ENCODE results near the gene DNAAF3. TPM values are rescaled to one million over a fixed set of nuclear protein-coding genes. Genes with fewer than 3 reads are reported as not detected.

Gene DNAAF3
- total RNA-seq, 2 experiments from 2014 or later: not detected

DNA sequence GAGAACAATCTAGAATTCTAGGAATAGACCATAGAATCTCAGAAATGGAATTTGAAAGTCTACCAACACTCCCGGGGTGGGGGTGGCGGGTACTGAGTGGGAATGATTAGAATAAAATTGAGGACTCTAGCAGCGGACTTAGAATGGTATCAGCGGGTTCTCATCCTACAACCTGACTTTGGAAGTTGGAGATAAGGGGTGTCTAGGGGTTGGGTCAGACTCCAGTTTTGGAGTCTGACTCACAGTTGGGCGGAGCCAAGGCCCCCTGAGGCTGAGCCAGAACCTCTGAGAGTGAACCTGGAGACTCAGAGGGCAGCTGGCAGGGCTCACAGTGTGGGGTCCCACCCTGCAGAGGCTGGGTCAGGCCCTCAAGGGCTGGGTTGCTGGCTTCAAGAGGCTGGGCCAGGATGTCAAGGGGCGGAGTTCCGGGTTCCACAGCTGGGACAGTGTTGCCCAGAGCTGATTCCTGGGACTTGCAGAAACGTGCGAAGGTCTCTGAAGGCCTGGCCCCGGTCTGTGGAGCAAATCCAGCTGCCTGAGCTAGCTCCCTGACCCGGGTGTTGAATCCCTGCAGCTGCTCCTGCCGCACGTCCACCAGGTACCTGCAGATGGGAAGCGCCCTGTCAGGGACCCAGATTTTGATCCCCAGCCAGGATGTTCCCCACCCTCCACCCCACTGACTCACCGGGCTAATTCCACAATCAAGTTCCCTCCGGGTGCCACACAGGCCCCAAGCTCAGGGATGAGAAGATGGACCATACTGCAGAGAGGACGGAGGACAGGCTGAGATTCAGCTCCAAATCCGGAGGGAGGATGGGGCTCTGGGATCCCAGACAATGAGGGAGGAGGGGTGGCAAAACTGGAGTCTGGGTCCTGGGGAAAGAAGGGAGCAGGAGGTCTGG lies 7.3 kb downstream of the DNAAF3 start:
- Mint-ChIP-seq H3K36me3 (ENCODE audit: low read depth) (no peaks in the 10 kb centered on the region), H3K27me3 (peaks cover 64% of the 10 kb centered on the region), H3K4me1 (ENCODE audit: low read depth) (peaks cover 17% of the 10 kb centered on the region), H3K27ac (no peak overlapping the region), H3K4me3 (no peak overlapping the region), H3K9me3 (no peaks in the 10 kb centered on the region)
- H3K9me3 ChIP-seq (ENCODE audit: control insufficient read depth in 1 of 2, insufficient read depth in 1 of 2, low read length in 2 of 2): peaks cover 0 to 37% of the 10 kb centered on the region in 2 experiments
- no peaks in the 10 kb centered on the region for H3K36me3 ChIP-seq (ENCODE audit: insufficient read depth, low read length)
- ChIA-PET CTCF (interaction anchor here (1.9 kb wide), 1 partner anchor 18 kb away, joined by 16 read pairs; no protein-coding TSS in a partner anchor), POLR2A (interaction anchor here (0.6 to 1.2 kb wide), 3 partner anchors 8 to 143 kb away, joined by 3 read pairs; no protein-coding TSS in a partner anchor)
- no peak overlapping the region for H3K4me3 ChIP-seq (ENCODE audit: low read length)
- intact Hi-C loops (cut with DNase I, micrococcal nuclease): no loop called here
- TF ChIP-seq, protein P1, sequence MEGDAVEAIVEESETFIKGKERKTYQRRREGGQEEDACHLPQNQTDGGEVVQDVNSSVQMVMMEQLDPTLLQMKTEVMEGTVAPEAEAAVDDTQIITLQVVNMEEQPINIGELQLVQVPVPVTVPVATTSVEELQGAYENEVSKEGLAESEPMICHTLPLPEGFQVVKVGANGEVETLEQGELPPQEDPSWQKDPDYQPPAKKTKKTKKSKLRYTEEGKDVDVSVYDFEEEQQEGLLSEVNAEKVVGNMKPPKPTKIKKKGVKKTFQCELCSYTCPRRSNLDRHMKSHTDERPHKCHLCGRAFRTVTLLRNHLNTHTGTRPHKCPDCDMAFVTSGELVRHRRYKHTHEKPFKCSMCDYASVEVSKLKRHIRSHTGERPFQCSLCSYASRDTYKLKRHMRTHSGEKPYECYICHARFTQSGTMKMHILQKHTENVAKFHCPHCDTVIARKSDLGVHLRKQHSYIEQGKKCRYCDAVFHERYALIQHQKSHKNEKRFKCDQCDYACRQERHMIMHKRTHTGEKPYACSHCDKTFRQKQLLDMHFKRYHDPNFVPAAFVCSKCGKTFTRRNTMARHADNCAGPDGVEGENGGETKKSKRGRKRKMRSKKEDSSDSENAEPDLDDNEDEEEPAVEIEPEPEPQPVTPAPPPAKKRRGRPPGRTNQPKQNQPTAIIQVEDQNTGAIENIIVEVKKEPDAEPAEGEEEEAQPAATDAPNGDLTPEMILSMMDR (IDR thresholded peaks at IDR 0.05): no peak
- H3K4me1 ChIP-seq (ENCODE audit: insufficient read depth, low read length): peaks cover 22% of the 10 kb centered on the region
- ATAC-seq (ENCODE audit: poor library complexity): no peak
- DNase-seq: no peak
- no peak overlapping the region for H3K27ac ChIP-seq (ENCODE audit: low read depth in 1 of 2, low read length in 2 of 2)
- peaks cover 59 to 66% of the 10 kb centered on the region in 2 experiments for H3K27me3 ChIP-seq (ENCODE audit: control insufficient read depth in 1 of 2, insufficient read depth in 2 of 2, low read length in 2 of 2)

DNA sequence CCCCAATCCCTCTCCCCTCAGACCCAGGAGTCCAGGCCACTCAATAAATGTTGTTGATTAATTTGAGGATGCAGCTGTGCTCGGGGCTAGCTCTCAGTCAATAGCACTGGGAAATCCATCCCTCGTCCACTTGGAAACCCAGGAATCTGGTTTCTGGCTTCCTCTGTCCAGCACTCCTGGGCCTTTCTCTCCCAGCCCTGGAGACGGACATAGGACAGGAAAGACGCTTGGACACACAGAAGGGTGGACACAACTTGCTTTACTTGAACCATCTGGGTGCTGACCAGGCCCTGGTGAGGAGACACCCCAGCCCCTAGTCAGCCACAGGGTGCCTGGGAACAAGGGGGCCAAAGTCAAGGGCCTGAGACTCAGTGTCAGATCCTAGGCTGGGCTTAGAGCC lies 8.0 kb downstream of the DNAAF3 start:
- Histone ChIP-seq H3K9me3 (ENCODE audit: control insufficient read depth in 1 of 2, insufficient read depth in 1 of 2, low read length in 2 of 2) (peaks cover 0 to 41% of the 10 kb centered on the region in 2 experiments), H3K27me3 (ENCODE audit: control insufficient read depth in 1 of 2, insufficient read depth in 2 of 2, low read length in 2 of 2) (peaks cover 54 to 59% of the 10 kb centered on the region in 2 experiments), H3K4me1 (ENCODE audit: insufficient read depth, low read length) (peaks cover 28% of the 10 kb centered on the region), H3K27ac (ENCODE audit: low read depth in 1 of 2, low read length in 2 of 2) (no peak overlapping the region), H3K36me3 (ENCODE audit: insufficient read depth, low read length) (no peaks in the 10 kb centered on the region), H3K4me3 (ENCODE audit: low read length) (no peak overlapping the region)
- intact Hi-C loops (cut with DNase I, micrococcal nuclease): no loop called here
- ATAC-seq (ENCODE audit: poor library complexity) (no peak), DNase-seq (no peak)
- TF ChIP-seq, protein P1 (IDR thresholded peaks at IDR 0.05): no peak
- Mint-ChIP-seq H3K9me3 (no peaks in the 10 kb centered on the region), H3K27me3 (peaks cover 57% of the 10 kb centered on the region), H3K27ac (no peak overlapping the region), H3K4me3 (no peak overlapping the region), H3K36me3 (ENCODE audit: low read depth) (no peaks in the 10 kb centered on the region), H3K4me1 (ENCODE audit: low read depth) (peaks cover 23% of the 10 kb centered on the region)
- ChIA-PET POLR2A (no interaction called here), CTCF (no interaction called here)

DNA sequence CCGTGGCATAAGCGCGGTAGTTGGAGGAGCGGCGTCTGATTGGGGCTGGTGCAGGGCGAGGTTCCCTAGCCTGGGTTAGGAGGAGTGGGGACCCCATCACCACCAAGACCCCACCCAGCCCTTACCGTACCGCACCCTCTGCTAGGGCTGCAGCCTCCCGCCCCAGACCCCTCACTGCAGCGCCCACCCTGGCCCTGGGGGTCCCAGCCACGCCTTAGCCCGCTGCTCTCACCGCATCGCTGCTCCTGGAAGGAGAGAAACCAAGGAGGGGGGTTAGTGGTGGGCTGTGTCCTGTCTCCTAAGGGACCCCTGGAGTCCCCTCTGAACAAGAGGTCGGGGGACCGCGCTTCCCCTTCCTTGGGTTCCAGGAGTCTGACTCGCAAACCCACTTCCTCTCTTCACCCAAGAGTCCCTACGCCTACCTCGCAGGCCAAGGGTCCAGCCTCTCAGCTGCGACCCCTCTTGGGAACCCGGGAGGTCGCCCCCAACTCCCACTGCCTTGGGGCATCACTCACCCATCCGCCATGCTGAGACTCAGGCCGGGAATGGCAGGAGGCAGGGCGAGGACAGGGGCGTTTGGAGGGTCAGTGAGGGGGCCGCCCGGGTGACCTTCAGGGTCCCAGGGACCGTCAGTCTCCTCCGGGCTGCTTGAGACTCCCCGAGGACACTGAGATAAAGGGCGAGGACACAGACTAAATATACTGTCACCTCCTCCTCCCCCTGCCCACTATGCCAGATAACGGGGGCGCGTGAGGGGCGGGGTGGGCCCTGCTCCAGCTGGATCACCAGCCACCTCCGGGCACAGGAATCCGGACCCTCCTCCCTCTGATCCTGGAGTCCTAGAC lies 9.1 kb downstream of the DNAAF3 start, which contains the start of gene TNNI3:
TSS of gene TNNI3 (minus strand) at position 669 of the 845 bp plus-strand sequence. CDS start at position 526, 143 bp downstream.
- Mint-ChIP-seq H3K9me3 (peaks cover 1% of the 10 kb centered on the region), H3K4me1 (ENCODE audit: low read depth) (peaks cover 25% of the 10 kb centered on the region), H3K27ac (no peak within 1 kb of the TSS), H3K4me3 (no peak within 1 kb of the TSS), H3K27me3 (peaks cover 50% of the 10 kb centered on the region), H3K36me3 (ENCODE audit: low read depth) (no peaks in the 10 kb centered on the region)
- ATAC-seq (ENCODE audit: poor library complexity) (no peak), DNase-seq (no peak)
- peaks cover under 1 to 47% of the 10 kb centered on the region in 2 experiments for H3K9me3 ChIP-seq (ENCODE audit: control insufficient read depth in 1 of 2, insufficient read depth in 1 of 2, low read length in 2 of 2)
- no peak within 1 kb of the TSS for H3K27ac ChIP-seq (ENCODE audit: low read depth in 1 of 2, low read length in 2 of 2)
- TF ChIP-seq, protein P1 (IDR thresholded peaks at IDR 0.05): no peak
- no peak within 1 kb of the TSS for H3K4me3 ChIP-seq (ENCODE audit: low read length)
- no peaks in the 10 kb centered on the region for H3K36me3 ChIP-seq (ENCODE audit: insufficient read depth, low read length)
- POLR2A ChIA-PET: no interaction called here
- H3K27me3 ChIP-seq (ENCODE audit: control insufficient read depth in 1 of 2, insufficient read depth in 2 of 2, low read length in 2 of 2): peaks cover 48 to 52% of the 10 kb centered on the region in 2 experiments
- intact Hi-C loops (cut with DNase I, micrococcal nuclease): no loop called here
- CTCF ChIA-PET: no interaction called here
- H3K4me1 ChIP-seq (ENCODE audit: insufficient read depth, low read length): peaks cover 34% of the 10 kb centered on the region

Measured in CD4-positive, alpha-beta T cell (primary cell).